GM18520 (cell line): ENCODE measurements around the gene HIF1A.

Experiments
- ATAC-seq: cut with Tn5 transposase; IDR thresholded peaks from one replicate; pipeline ENCODE4 v1.9.1; 2021; ENCODE audit not compliant: unreplicated experiment

HIF1A gene

GRCh38 chr14:61672796-61673195 is 22.5 kb upstream of the HIF1A start:
- ATAC-seq, result no peak

- ATAC-seq, result no peak
Observed at GRCh38 chr14:61673305-61673704, 22.0 kb upstream of the HIF1A start.

GRCh38 chr14:61675291-61675690 is 20.0 kb upstream of the HIF1A start:
- no peak for ATAC-seq

- no peak for ATAC-seq
Observed at GRCh38 chr14:61677479-61677878, 17.8 kb upstream of the HIF1A start.

- no peak for ATAC-seq
Observed at GRCh38 chr14:61678975-61679374, 16.3 kb upstream of the HIF1A start.

- no peak for ATAC-seq
Observed at GRCh38 chr14:61681413-61681812, 13.9 kb upstream of the HIF1A start.

GRCh38 chr14:61683108-61683507 is 12.2 kb upstream of the HIF1A start:
- ATAC-seq, result no peak

GRCh38 chr14:61690039-61690438 is 5.3 kb upstream of the HIF1A start:
- no peak for ATAC-seq

- no peak for ATAC-seq
Observed at GRCh38 chr14:61690982-61691381, 4.3 kb upstream of the HIF1A start.

- no peak for ATAC-seq
Observed at GRCh38 chr14:61691495-61691894, 3.8 kb upstream of the HIF1A start.

- no peak for ATAC-seq
Observed at GRCh38 chr14:61694039-61694438, 1.3 kb upstream of the HIF1A start.

- no peak for ATAC-seq
Observed at GRCh38 chr14:61695695-61696527, 598 bp downstream of the HIF1A start.

- no peak for ATAC-seq
Observed at GRCh38 chr14:61696753-61697318, 1.5 kb downstream of the HIF1A start.

- no peak for ATAC-seq
Observed at GRCh38 chr14:61698206-61698980, 3.1 kb downstream of the HIF1A start.

- no peak for ATAC-seq
Observed at GRCh38 chr14:61699027-61699426, 3.7 kb downstream of the HIF1A start.

- no peak for ATAC-seq
Observed at GRCh38 chr14:61700104-61700886, 5.0 kb downstream of the HIF1A start.

GRCh38 chr14:61701946-61702345 is 6.6 kb downstream of the HIF1A start:
- ATAC-seq, result no peak

GRCh38 chr14:61703342-61704129 is 8.2 kb downstream of the HIF1A start:
- ATAC-seq, result no peak

- ATAC-seq, result no peak
Observed at GRCh38 chr14:61704554-61704953, 9.2 kb downstream of the HIF1A start.

- ATAC-seq, result no peak
Observed at GRCh38 chr14:61705017-61705416, 9.7 kb downstream of the HIF1A start.
